HG02885 (cell line): ENCODE measurements around the gene IL17B.

Experiments used
- ATAC-seq: cut with Tn5 transposase; IDR thresholded peaks from one replicate; pipeline ENCODE4 v1.9.1; 2021; ENCODE audit warnings: mild to moderate bottlenecking; ENCODE audit not compliant: unreplicated experiment, poor library complexity

IL17B gene

GRCh38 chr5:149363936-149364335 lies 15.2 kb downstream of the IL17B start:
- ATAC-seq: no peak

- ATAC-seq: no peak
These were observed 15.7 kb downstream of the IL17B start for GRCh38 chr5:149363358-149363757.

- no peak for ATAC-seq
These were observed 16.6 kb downstream of the IL17B start for GRCh38 chr5:149362541-149362940.

- no peak for ATAC-seq
These were observed 18.8 kb downstream of the IL17B start for GRCh38 chr5:149360272-149360671.

- no peak for ATAC-seq
These were observed 20.1 kb downstream of the IL17B start for GRCh38 chr5:149358868-149359495.

GRCh38 chr5:149358294-149358651 lies 20.8 kb downstream of the IL17B start:
- ATAC-seq: peak; percentile 15

GRCh38 chr5:149357370-149358293 lies 21.5 kb downstream of the IL17B start, which contains the start of gene PCYOX1L:
Gene PCYOX1L, plus strand, starts transcription at chr5:149358046. Its CDS starts 23 bp downstream, at chr5:149358069.
- ATAC-seq: peak; percentile 99

GRCh38 chr5:149356391-149356790 lies 22.7 kb downstream of the IL17B start:
- no peak for ATAC-seq

GRCh38 chr5:149355688-149356087 lies 23.4 kb downstream of the IL17B start:
- no peak for ATAC-seq

- ATAC-seq: no peak
These were observed 25.2 kb downstream of the IL17B start for GRCh38 chr5:149353911-149354310.

- no peak for ATAC-seq
These were observed 26.9 kb downstream of the IL17B start for GRCh38 chr5:149352169-149352568.

- no peak for ATAC-seq
These were observed 29.7 kb downstream of the IL17B start for GRCh38 chr5:149349382-149349781.

GRCh38 chr5:149348518-149348917 lies 30.6 kb downstream of the IL17B start:
- no peak for ATAC-seq

GRCh38 chr5:149345892-149346222 lies 33.2 kb downstream of the IL17B start:
- ATAC-seq: peak; percentile 4

GRCh38 chr5:149345147-149345891 lies 33.8 kb downstream of the IL17B start, which contains the start of gene GRPEL2:
Gene GRPEL2, plus strand, starts transcription at chr5:149345499. Its CDS starts 41 bp downstream, at chr5:149345540.
- peak; percentile 98 for ATAC-seq

- ATAC-seq: no peak
These were observed 34.9 kb downstream of the IL17B start for GRCh38 chr5:149344151-149344550.

GRCh38 chr5:149341876-149342275 lies 37.2 kb downstream of the IL17B start:
- ATAC-seq: no peak

- ATAC-seq: no peak
These were observed 38.2 kb downstream of the IL17B start for GRCh38 chr5:149340920-149341319.

GRCh38 chr5:149338364-149338763 lies 40.7 kb downstream of the IL17B start:
- ATAC-seq: no peak

- no peak for ATAC-seq
These were observed 41.4 kb downstream of the IL17B start for GRCh38 chr5:149337736-149338135.
